Left ventricle myocardium inferior (tissue), 1 donor: ENCODE data around the gene ELMO1. TPM values are rescaled to one million over a fixed set of nuclear protein-coding genes. Genes with fewer than 3 reads are reported as not detected.

ENCODE experiments used
- DNase-seq: peaks from one replicate; pipeline ENCODE4 v3.0.0-alpha.2; 2020
- H3K27ac ChIP-seq: fragments of 200-600 bp; replicated peaks from 2 replicates; pipeline ENCODE4 v1.8.0; 2021
- H3K27me3 ChIP-seq: fragments of 200-600 bp; 2 replicates; pipeline ENCODE4 v1.8.0; 2021; ENCODE audit warnings: low read depth
- H3K36me3 ChIP-seq: fragments of 200-600 bp; 2 replicates; pipeline ENCODE4 v1.8.0; 2021
- H3K4me1 ChIP-seq: fragments of 200-600 bp; 2 replicates; pipeline ENCODE4 v1.8.0; 2021
- H3K4me3 ChIP-seq: fragments of 200-600 bp; 2 replicates; pipeline ENCODE4 v1.8.0; 2021; ENCODE audit warnings: mild to moderate bottlenecking, moderate library complexity
- H3K9me3 ChIP-seq: fragments of 200-600 bp; replicated peaks from 2 replicates; pipeline ENCODE4 v1.8.0; 2021
- intact Hi-C: fragments of 100-400 bp; cut with micrococcal nuclease; formaldehyde crosslinking; loops from one replicate; pipeline ENCODE4 v1.11.0; 2022
- total RNA-seq: library from RNA; stranded (reverse); fragmentation: NEBNext Ultra II Directional; extraction: Animal tissue kit (Norgen Biotek cat#: 25700); gene quantifications from one replicate; pipeline ENCODE4 v1.2.1, GENCODE V29; 2021
- TF ChIP-seq, protein P1 (sequence below): fragments of 200-600 bp; IDR thresholded peaks from 2 replicates; pipeline ENCODE4 v1.8.0; 2021; ENCODE audit warnings: antibody characterized with exemption, mild to moderate bottlenecking, borderline replicate concordance
- donor health status: DM: no; HTN: yes; CAD: no; lungs with severe emphysema.

The ELMO1 gene
- total RNA-seq, 1 donor from 2014 or later: 10.0 TPM

DNA sequence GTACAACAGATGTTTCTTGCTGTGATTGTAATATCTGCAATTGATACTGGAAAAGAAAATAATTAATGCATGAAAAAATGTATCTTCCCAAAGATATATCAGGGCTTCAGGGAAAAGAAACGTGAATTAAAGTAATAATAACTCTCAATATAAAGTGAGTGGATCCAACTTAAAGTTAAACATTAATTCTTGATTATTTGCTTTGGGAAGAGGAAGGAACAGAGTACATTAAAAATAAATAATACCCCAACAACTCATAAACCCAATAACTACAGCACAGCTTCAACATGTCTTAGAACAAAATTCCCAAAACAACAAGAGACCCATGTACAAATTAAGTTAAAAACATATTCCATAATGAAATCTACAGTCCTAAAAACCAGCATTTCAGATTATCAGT, 33.0 kb downstream of the ELMO1 start:
- Histone ChIP-seq H3K4me1 (peaks cover 21% of the 10 kb centered on the region), H3K27ac (no peak overlapping the region), H3K4me3 (no peak overlapping the region), H3K36me3 (peaks cover 5% of the 10 kb centered on the region), H3K9me3 (peaks cover 10% of the 10 kb centered on the region), H3K27me3 (no peaks in the 10 kb centered on the region)
- intact Hi-C loops: no loop called here
- no peak for DNase-seq
- TF ChIP-seq, protein P1, sequence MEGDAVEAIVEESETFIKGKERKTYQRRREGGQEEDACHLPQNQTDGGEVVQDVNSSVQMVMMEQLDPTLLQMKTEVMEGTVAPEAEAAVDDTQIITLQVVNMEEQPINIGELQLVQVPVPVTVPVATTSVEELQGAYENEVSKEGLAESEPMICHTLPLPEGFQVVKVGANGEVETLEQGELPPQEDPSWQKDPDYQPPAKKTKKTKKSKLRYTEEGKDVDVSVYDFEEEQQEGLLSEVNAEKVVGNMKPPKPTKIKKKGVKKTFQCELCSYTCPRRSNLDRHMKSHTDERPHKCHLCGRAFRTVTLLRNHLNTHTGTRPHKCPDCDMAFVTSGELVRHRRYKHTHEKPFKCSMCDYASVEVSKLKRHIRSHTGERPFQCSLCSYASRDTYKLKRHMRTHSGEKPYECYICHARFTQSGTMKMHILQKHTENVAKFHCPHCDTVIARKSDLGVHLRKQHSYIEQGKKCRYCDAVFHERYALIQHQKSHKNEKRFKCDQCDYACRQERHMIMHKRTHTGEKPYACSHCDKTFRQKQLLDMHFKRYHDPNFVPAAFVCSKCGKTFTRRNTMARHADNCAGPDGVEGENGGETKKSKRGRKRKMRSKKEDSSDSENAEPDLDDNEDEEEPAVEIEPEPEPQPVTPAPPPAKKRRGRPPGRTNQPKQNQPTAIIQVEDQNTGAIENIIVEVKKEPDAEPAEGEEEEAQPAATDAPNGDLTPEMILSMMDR: no peak

- DNase-seq: no peak
- H3K27me3 ChIP-seq: no peaks in the 10 kb centered on the region
- H3K9me3 ChIP-seq: peaks cover 10% of the 10 kb centered on the region
- no peak overlapping the region for H3K27ac ChIP-seq
- H3K36me3 ChIP-seq: peaks cover 5% of the 10 kb centered on the region
- TF ChIP-seq, protein P1: no peak
- H3K4me3 ChIP-seq: no peak overlapping the region
- peaks cover 23% of the 10 kb centered on the region for H3K4me1 ChIP-seq
- intact Hi-C loops: no loop called here
Measured at GRCh38 chr7:37414352-37414983, 34.2 kb downstream of the ELMO1 start.

- intact Hi-C loops: no loop called here
- Histone ChIP-seq H3K36me3 (peaks cover 5% of the 10 kb centered on the region), H3K4me3 (no peak overlapping the region), H3K4me1 (peaks cover 37% of the 10 kb centered on the region), H3K27me3 (no peaks in the 10 kb centered on the region), H3K27ac (peak overlapping the region; percentile 37), H3K9me3 (peaks cover 10% of the 10 kb centered on the region)
- no peak for DNase-seq
- TF ChIP-seq, protein P1: no peak
Measured at GRCh38 chr7:37411444-37412034, 37.1 kb downstream of the ELMO1 start.

GRCh38 chr7:37410305-37411229, 38.1 kb downstream of the ELMO1 start:
- Histone ChIP-seq H3K27me3 (no peaks in the 10 kb centered on the region), H3K36me3 (peaks cover 5% of the 10 kb centered on the region), H3K4me3 (no peak overlapping the region), H3K4me1 (peaks cover 47% of the 10 kb centered on the region), H3K27ac (peak overlapping the region; percentile 37), H3K9me3 (peaks cover 10% of the 10 kb centered on the region)
- DNase-seq: no peak
- intact Hi-C loops: no loop called here
- TF ChIP-seq, protein P1: no peak

GRCh38 chr7:37409461-37409860, 39.2 kb downstream of the ELMO1 start:
- Histone ChIP-seq H3K27me3 (no peaks in the 10 kb centered on the region), H3K4me3 (no peak overlapping the region), H3K4me1 (peaks cover 58% of the 10 kb centered on the region), H3K9me3 (peaks cover 10% of the 10 kb centered on the region), H3K27ac (peak overlapping the region; percentile 37), H3K36me3 (peaks cover 5% of the 10 kb centered on the region)
- no peak for DNase-seq
- intact Hi-C loops: no loop called here
- TF ChIP-seq, protein P1: no peak
